Smooth muscle cell (in vitro differentiated cells): Measurements from ENCODE around the gene ZNF550. TPM values are rescaled to one million over a fixed set of nuclear protein-coding genes. Genes with fewer than 3 reads are reported as not detected.

Experiments used
- DNase-seq: peaks from one replicate; lab custom pipeline; 2025; ENCODE audit not compliant: unreplicated experiment; lab: John Stamatoyannopoulos, UW
- H2AFZ ChIP-seq: fragments of 200-600 bp; sonication (generic); 2 replicates; pipeline ENCODE4 v1.6.0; 2016; ENCODE audit warnings: antibody characterized with exemption, low read depth, mild to moderate bottlenecking
- H3F3A ChIP-seq: fragments of 200-600 bp; sonication (generic); 2 replicates; pipeline ENCODE4 v1.6.0; 2017; ENCODE audit warnings: antibody characterized with exemption, low read depth
- H3K27ac ChIP-seq: fragments of 200-600 bp; sonication (generic); 2 replicates; pipeline ENCODE4 v1.5.1; 2016; ENCODE audit warnings: low read depth, mild to moderate bottlenecking
- H3K27me3 ChIP-seq: fragments of 200-600 bp; sonication (generic); 2 replicates; pipeline ENCODE4 v1.6.1; 2016; ENCODE audit warnings: low read depth, mild to moderate bottlenecking
- H3K36me3 ChIP-seq: fragments of 200-600 bp; sonication (generic); 2 replicates; pipeline ENCODE4 v1.5.1; 2016; ENCODE audit warnings: low read depth
- H3K4me1 ChIP-seq: fragments of 200-600 bp; sonication (generic); 2 replicates; pipeline ENCODE4 v1.5.1; 2016; ENCODE audit warnings: low read depth
- H3K4me2 ChIP-seq: fragments of 200-600 bp; sonication (generic); 2 replicates; pipeline ENCODE4 v1.6.0; 2016; ENCODE audit warnings: mild to moderate bottlenecking
- H3K4me3 ChIP-seq: fragments of 200-600 bp; sonication (generic); 2 replicates; pipeline ENCODE4 v1.5.1; 2016; ENCODE audit warnings: mild to moderate bottlenecking
- H3K79me2 ChIP-seq: fragments of 200-600 bp; sonication (generic); 2 replicates; pipeline ENCODE4 v1.6.0; 2016; ENCODE audit warnings: low read depth, mild to moderate bottlenecking
- H3K9ac ChIP-seq: fragments of 200-600 bp; sonication (generic); 2 replicates; pipeline ENCODE4 v1.6.0; 2016; ENCODE audit warnings: low read depth
- H3K9me3 ChIP-seq: fragments of 200-600 bp; sonication (generic); replicated peaks from 2 replicates; pipeline ENCODE4 v1.5.1; 2016; ENCODE audit warnings: low read depth
- H4K20me1 ChIP-seq: fragments of 200-600 bp; sonication (generic); 2 replicates; pipeline ENCODE4 v1.6.0; 2016; ENCODE audit warnings: low read depth
- CTCF ChIP-seq: fragments of 200-600 bp; sonication (generic); IDR thresholded peaks from 2 replicates; pipeline ENCODE4 v1.5.1; 2017; ENCODE audit warnings: borderline replicate concordance, mild to moderate bottlenecking, antibody characterized with exemption; ENCODE audit not compliant: insufficient read depth, poor library complexity, severe bottlenecking
- WGBS: methylation state at CpG from one replicate; pipeline ENCODE4 v1.1.7; 2016; ENCODE audit warnings: low lambda C conversion rate; 5-methylcytosine and 5-hydroxymethylcytosine counted together
- polyA plus RNA-seq: library from polyadenylated mRNA; unstranded; fragments of >200 nt; fragmentation: Nextera tagmentation; extraction: Ambion mirVana; gene quantifications from 2 replicates; pipeline ENCODE4 v1.2.1, GENCODE V29; 2016
- total RNA-seq: library from RNA; depleted of rRNA; stranded (reverse); fragments of >200 nt; gene quantifications from 2 replicates; pipeline ENCODE4 v1.2.3, GENCODE V29; 2014

Gene ZNF550
- total and polyA plus RNA-seq, 2 experiments from 2014 or later, result 5.1 to 5.9 TPM

- Histone ChIP-seq H3K4me2 (peak overlapping the region; percentile 89), H3K79me2 (peaks cover 21% of the 10 kb centered on the region), H3K27ac (no peak overlapping the region), H3K27me3 (no peaks in the 10 kb centered on the region), H3K9ac (peak overlapping the region; percentile 66), H4K20me1 (no peaks in the 10 kb centered on the region), H3K4me1 (peaks cover 7% of the 10 kb centered on the region), H3K4me3 (peak overlapping the region; percentile 80), H2AFZ (peak overlapping the region; percentile 86), H3K9me3 (peaks cover 16% of the 10 kb centered on the region), H3F3A (no peaks in the 10 kb centered on the region), H3K36me3 (peaks cover 16% of the 10 kb centered on the region)
- no peak for DNase-seq
- 2% methylated on average over 22 of the region's 22 CpGs for WGBS
- no peak for TF ChIP-seq CTCF
These were observed 657 bp downstream of the ZNF550 start for GRCh38 chr19:57559008-57559403.

GRCh38 chr19:57558525-57558924 is 1.1 kb downstream of the ZNF550 start:
- Histone ChIP-seq H2AFZ (no peak overlapping the region), H3K27ac (no peak overlapping the region), H3K4me2 (peak overlapping the region; percentile 89), H3K4me3 (peak overlapping the region; percentile 80), H3F3A (no peaks in the 10 kb centered on the region), H3K79me2 (peaks cover 21% of the 10 kb centered on the region), H3K4me1 (peaks cover 7% of the 10 kb centered on the region), H3K27me3 (no peaks in the 10 kb centered on the region), H3K9me3 (peaks cover 13% of the 10 kb centered on the region), H4K20me1 (no peaks in the 10 kb centered on the region), H3K9ac (peak overlapping the region; percentile 66), H3K36me3 (peaks cover 20% of the 10 kb centered on the region)
- DNase-seq, result no peak
- TF ChIP-seq CTCF, result no peak
- 47% methylated on average over 6 of the region's 6 CpGs for WGBS

- H2AFZ ChIP-seq, result no peak overlapping the region
- H3K9me3 ChIP-seq, result peaks cover 12% of the 10 kb centered on the region
- no peak overlapping the region for H3K27ac ChIP-seq
- H3K36me3 ChIP-seq, result peaks cover 27% of the 10 kb centered on the region
- peaks cover 21% of the 10 kb centered on the region for H3K79me2 ChIP-seq
- WGBS, result 94% methylated on average over 5 of the region's 5 CpGs
- no peak for TF ChIP-seq CTCF
- peaks cover 7% of the 10 kb centered on the region for H3K4me1 ChIP-seq
- no peak for DNase-seq
- H3K4me3 ChIP-seq, result no peak overlapping the region
- no peak overlapping the region for H3K9ac ChIP-seq
- H4K20me1 ChIP-seq, result no peaks in the 10 kb centered on the region
- no peaks in the 10 kb centered on the region for H3F3A ChIP-seq
- H3K4me2 ChIP-seq, result peak overlapping the region; percentile 89
- no peaks in the 10 kb centered on the region for H3K27me3 ChIP-seq
These were observed 2.0 kb downstream of the ZNF550 start for GRCh38 chr19:57557659-57558058.

GRCh38 chr19:57552432-57552831 is 7.2 kb downstream of the ZNF550 start:
- Histone ChIP-seq H3K27ac (no peak overlapping the region), H3K27me3 (no peaks in the 10 kb centered on the region), H3F3A (no peaks in the 10 kb centered on the region), H3K4me2 (no peak overlapping the region), H2AFZ (no peak overlapping the region), H3K9ac (no peak overlapping the region), H3K4me1 (no peaks in the 10 kb centered on the region), H4K20me1 (no peaks in the 10 kb centered on the region), H3K4me3 (no peak overlapping the region), H3K36me3 (peaks cover 78% of the 10 kb centered on the region), H3K9me3 (peaks cover 18% of the 10 kb centered on the region), H3K79me2 (peaks cover under 1% of the 10 kb centered on the region)
- TF ChIP-seq CTCF, result no peak
- no peak for DNase-seq
- WGBS, result 98% methylated on average over 2 of the region's 2 CpGs
